GM12878 (cell line): ENCODE measurements around the gene CD34. TPM values are rescaled to one million over a fixed set of nuclear protein-coding genes. Genes with fewer than 3 reads are reported as not detected.

Experiments used
- ATAC-seq: fragments of 200-7000 bp; cut with Tn5 transposase; 3 replicates; pipeline ENCODE4 v1.9.1; 2020; ENCODE audit warnings: mild to moderate bottlenecking, moderate library complexity
- BruUV-seq: library from RNA; stranded (reverse); fragments of 400-500 nt; replicated peaks from 2 replicates; lab custom pipeline; 2021; lab: Mats Ljungman, UMichigan
- CTCF ChIA-PET: fragments of 300-600 bp; sonication (Branson Sonifier 250); formaldehyde crosslinking; extraction: SDS; loops from one replicate; lab custom pipeline; 2021; ENCODE audit warnings: inconsistent platforms; lab: Yijun Ruan, JAX
- POLR2A ChIA-PET: fragments of 350-600 bp; formaldehyde crosslinking; extraction: SDS; loops from one replicate; lab custom pipeline; 2021; ENCODE audit warnings: inconsistent platforms; lab: Charles Lee
- RAD21 ChIA-PET: fragments of 300-600 bp; sonication (Branson Sonifier 250); formaldehyde crosslinking; loops from one replicate; lab custom pipeline; 2023; ENCODE audit warnings: antibody characterized with exemption; ENCODE audit not compliant: unreplicated experiment; lab: Charles Lee
- SMC1A ChIA-PET: fragments of 300-600 bp; sonication (Branson Sonifier 250); formaldehyde crosslinking; loops from one replicate; lab custom pipeline; 2023; ENCODE audit not compliant: unreplicated experiment, uncharacterized antibody; lab: Charles Lee
- DNase-seq: peaks from one replicate; pipeline ENCODE4 v3.0.0-alpha.2; 2011; ENCODE audit warnings: low read depth, low spot score
- FAIRE-seq: peaks from 3 replicates; lab custom pipeline; 2011; peaks lifted over from hg19 to GRCh38; lab: Jason Lieb, UNC
- H2AFZ ChIP-seq: 2 replicates; pipeline ENCODE4 v1.6.0; 2011; ENCODE audit warnings: low read depth, low read length, control low read depth; ENCODE audit not compliant: control insufficient read depth
- H3K27ac ChIP-seq: 2 replicates; pipeline ENCODE4 v1.5.1; 2011; ENCODE audit warnings: control low read depth; ENCODE audit not compliant: control insufficient read depth, insufficient read depth
- H3K27me3 ChIP-seq, 2 experiments: replicated peaks in 1 of 2; 2 replicates each; pipeline versions ENCODE4 v1.6.0 to v1.6.1; 2011; ENCODE audit warnings: low read length in 1 of 2; ENCODE audit not compliant: control insufficient read depth in 2 of 2, insufficient read depth in 2 of 2
- H3K36me3 ChIP-seq, 2 experiments: 2 replicates each; pipeline ENCODE4 v1.5.1; 2011; ENCODE audit warnings: low read length in 1 of 2; ENCODE audit not compliant: control insufficient read depth in 2 of 2, insufficient read depth in 2 of 2
- H3K4me1 ChIP-seq: 2 replicates; pipeline ENCODE4 v1.6.1; 2011; ENCODE audit warnings: mild to moderate bottlenecking, low read length, moderate library complexity, mixed read lengths; ENCODE audit not compliant: control insufficient read depth, insufficient read depth
- H3K4me2 ChIP-seq: 2 replicates; pipeline ENCODE4 v1.6.0; 2011; ENCODE audit warnings: control low read depth; ENCODE audit not compliant: control insufficient read depth, insufficient read depth
- H3K4me3 ChIP-seq: fragments of 200-600 bp; sonication (generic); 2 replicates; pipeline ENCODE4 v1.5.1; 2016
- H3K79me2 ChIP-seq: 2 replicates; pipeline ENCODE4 v1.6.0; 2011; ENCODE audit warnings: low read length; ENCODE audit not compliant: control insufficient read depth, insufficient read depth
- H3K9ac ChIP-seq: 2 replicates; pipeline ENCODE4 v1.8.0; 2011; ENCODE audit warnings: low read length, control low read depth, mixed read lengths; ENCODE audit not compliant: control insufficient read depth, insufficient read depth
- H3K9me3 ChIP-seq: replicated peaks from 3 replicates; pipeline ENCODE4 v1.5.1; 2011; ENCODE audit warnings: mild to moderate bottlenecking, low read length; ENCODE audit not compliant: control insufficient read depth, insufficient read depth
- H4K20me1 ChIP-seq: 2 replicates; pipeline ENCODE4 v1.6.0; 2011; ENCODE audit not compliant: control insufficient read depth, insufficient read depth
- BRCA1 ChIP-seq: IDR thresholded peaks from 2 replicates; pipeline ENCODE4 v1.6.1; 2011; ENCODE audit warnings: low read depth, low read length, improper control_type of control experiment
- CHD1 ChIP-seq: IDR thresholded peaks from 2 replicates; pipeline ENCODE4 v1.6.1; 2012; ENCODE audit warnings: low read depth, low read length, improper control_type of control experiment
- EZH2 ChIP-seq: IDR thresholded peaks from 2 replicates; pipeline ENCODE4 v1.6.1; 2012; ENCODE audit warnings: low read depth, mild to moderate bottlenecking, control low read depth, inconsistent platforms, low read length, borderline replicate concordance; ENCODE audit not compliant: control insufficient read depth
- HCFC1 ChIP-seq: fragments of 150-350 bp; IDR thresholded peaks from 2 replicates; pipeline ENCODE4 v1.6.1; 2014; ENCODE audit warnings: low read length
- MXI1 ChIP-seq: fragments of 150-350 bp; IDR thresholded peaks from 2 replicates; pipeline ENCODE4 v1.6.1; 2011; ENCODE audit warnings: low read depth, mild to moderate bottlenecking, inconsistent platforms, low read length, improper control_type of control experiment
- PAX5 ChIP-seq: IDR thresholded peaks from 2 replicates; pipeline ENCODE4 v1.6.1; 2011; ENCODE audit warnings: low read depth, low read length, borderline replicate concordance
- POLR2A ChIP-seq: IDR thresholded peaks from 2 replicates; pipeline ENCODE4 v1.6.1; 2011; ENCODE audit warnings: low read depth, mild to moderate bottlenecking, low read length
- SUZ12 ChIP-seq: fragments of 200-600 bp; sonication (generic); IDR thresholded peaks from one replicate; pipeline ENCODE4 v1.6.1; 2018; ENCODE audit warnings: antibody characterized with exemption, mild to moderate bottlenecking; ENCODE audit not compliant: unreplicated experiment
- ZSCAN29 ChIP-seq: fragments of 450-650 bp; IDR thresholded peaks from 2 replicates; pipeline ENCODE4 v1.6.1; 2017; ENCODE audit warnings: mild to moderate bottlenecking, moderate library complexity
- WGBS: methylation state at CpG from one replicate; pipeline ENCODE4 v1.1.6; 2016; ENCODE audit warnings: low lambda C conversion rate; ENCODE audit not compliant: insufficient replicate concordance, insufficient coverage; ENCODE audit errors: missing lambda C conversion rate; 5-methylcytosine and 5-hydroxymethylcytosine counted together
- in situ Hi-C: fragments of 300-500 bp; cut with MboI; formaldehyde crosslinking; loops from 9 replicates; pipeline ENCODE4 v1.14.3; 2018; ENCODE audit warnings: mixed read lengths
- intact Hi-C: fragments of 100-400 bp; cut with micrococcal nuclease; formaldehyde crosslinking; loops from one replicate; pipeline ENCODE4 v1.14.2; 2022; ENCODE audit not compliant: unreplicated experiment
- polyA plus RNA-seq, 11 experiments: library from polyadenylated mRNA; depleted of rRNA in 4 of 11; unstranded in 6 of 11; stranded (reverse) in 5 of 11; fragments of >200 nt; fragmentation: Nextera tagmentation in 4 of 11; fragmentation: Illumina TruSeq in 1 of 11; extraction: Ambion mirVana in 4 of 11; extraction: Trizol in 1 of 11; gene quantifications; 1 replicate in 1 of 11; 2 replicates in 10 of 11; pipeline versions ENCODE4 v1.2.1 to v1.2.3, GENCODE V29; 2011 to 2016; ENCODE audit warnings: inconsistent platforms in 2 of 11, missing spikeins in 2 of 11, low read depth in 1 of 11
- total RNA-seq, 4 experiments: library from RNA; depleted of rRNA in 3 of 4; stranded (reverse); fragments of >200 nt in 3 of 4; fragmentation: Illumina TruSeq in 1 of 4; extraction: Trizol in 1 of 4; gene quantifications; 2 replicates each; pipeline versions ENCODE4 v1.2.1 to v1.2.3, GENCODE V29; 2013 to 2021
- TF ChIP-seq, protein P1 (sequence below): IDR thresholded peaks from 2 replicates; pipeline ENCODE4 v1.6.1; 2012; ENCODE audit warnings: improper control_type of control experiment, low read depth, low read length; ENCODE audit not compliant: insufficient replicate concordance
- TF ChIP-seq, protein P2 (sequence below): fragments of 450-650 bp; IDR thresholded peaks from 2 replicates; pipeline ENCODE4 v1.6.1; 2017; ENCODE audit warnings: antibody characterized with exemption, mild to moderate bottlenecking, moderate library complexity
- TF ChIP-seq, protein P3 (sequence below): IDR thresholded peaks from 2 replicates; pipeline ENCODE4 v1.6.1; 2012; ENCODE audit warnings: low read depth, low read length, improper control_type of control experiment
- TF ChIP-seq, protein P4 (sequence below): fragments of 450-650 bp; IDR thresholded peaks from 2 replicates; pipeline ENCODE4 v1.6.1; 2018; ENCODE audit warnings: borderline replicate concordance, mild to moderate bottlenecking; ENCODE audit not compliant: partially characterized antibody

CD34 gene
- total and polyA plus RNA-seq, 10 of the 15 experiments (the other 5 are each of a cell fraction or from before 2014, with no cell fraction given): under 0.01 to 0.08 (median 0.02) TPM; not detected in 6

DNA sequence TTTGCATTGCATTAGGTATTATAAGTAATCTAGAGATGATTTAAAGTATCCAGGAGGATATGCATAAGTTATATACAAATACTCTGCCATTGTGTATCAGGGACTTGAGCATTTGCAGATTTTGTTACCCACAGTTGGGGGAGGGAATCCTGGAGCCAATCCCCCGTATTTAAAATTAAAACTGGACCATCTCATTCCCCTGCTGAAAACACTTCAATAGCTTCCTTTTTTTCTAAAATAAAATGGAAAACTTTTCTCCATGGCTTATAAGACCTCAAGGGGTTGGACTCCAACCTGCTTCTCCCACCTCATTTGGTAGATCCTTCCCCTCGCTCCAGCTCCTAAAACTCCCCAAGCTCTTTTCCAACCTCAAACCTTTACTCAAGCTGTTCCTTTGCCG, 10.4 kb upstream of the CD34 start:
- no TSS peak for BruUV-seq
- no peak overlapping the region for H3K9ac ChIP-seq
- no peaks in the 10 kb centered on the region for H3K9me3 ChIP-seq
- no peak overlapping the region for H2AFZ ChIP-seq
- intact Hi-C loops: no loop called here
- DNase-seq (no peak), ATAC-seq (no peak), FAIRE-seq (no peak)
- POLR2A ChIA-PET: no interaction called here
- SMC1A ChIA-PET: interaction anchor here (1.3 kb wide), 1 partner anchor 24 kb away, joined by 4 read pairs; no protein-coding TSS in a partner anchor
- CTCF ChIA-PET: no interaction called here
- in situ Hi-C loops: no loop called here
- H3K36me3 ChIP-seq: no peaks in the 10 kb centered on the region
- no peak overlapping the region for H3K27ac ChIP-seq
- H4K20me1 ChIP-seq: no peaks in the 10 kb centered on the region
- no peak overlapping the region for H3K4me3 ChIP-seq
- RAD21 ChIA-PET: no interaction called here
- H3K79me2 ChIP-seq: no peaks in the 10 kb centered on the region
- H3K4me1 ChIP-seq: no peaks in the 10 kb centered on the region
- H3K27me3 ChIP-seq: peaks cover 0 to 9% of the 10 kb centered on the region in 2 experiments
- WGBS: 34% methylated on average over 3 of the region's 3 CpGs
- H3K4me2 ChIP-seq: no peak overlapping the region
- TF ChIP-seq, protein P1, sequence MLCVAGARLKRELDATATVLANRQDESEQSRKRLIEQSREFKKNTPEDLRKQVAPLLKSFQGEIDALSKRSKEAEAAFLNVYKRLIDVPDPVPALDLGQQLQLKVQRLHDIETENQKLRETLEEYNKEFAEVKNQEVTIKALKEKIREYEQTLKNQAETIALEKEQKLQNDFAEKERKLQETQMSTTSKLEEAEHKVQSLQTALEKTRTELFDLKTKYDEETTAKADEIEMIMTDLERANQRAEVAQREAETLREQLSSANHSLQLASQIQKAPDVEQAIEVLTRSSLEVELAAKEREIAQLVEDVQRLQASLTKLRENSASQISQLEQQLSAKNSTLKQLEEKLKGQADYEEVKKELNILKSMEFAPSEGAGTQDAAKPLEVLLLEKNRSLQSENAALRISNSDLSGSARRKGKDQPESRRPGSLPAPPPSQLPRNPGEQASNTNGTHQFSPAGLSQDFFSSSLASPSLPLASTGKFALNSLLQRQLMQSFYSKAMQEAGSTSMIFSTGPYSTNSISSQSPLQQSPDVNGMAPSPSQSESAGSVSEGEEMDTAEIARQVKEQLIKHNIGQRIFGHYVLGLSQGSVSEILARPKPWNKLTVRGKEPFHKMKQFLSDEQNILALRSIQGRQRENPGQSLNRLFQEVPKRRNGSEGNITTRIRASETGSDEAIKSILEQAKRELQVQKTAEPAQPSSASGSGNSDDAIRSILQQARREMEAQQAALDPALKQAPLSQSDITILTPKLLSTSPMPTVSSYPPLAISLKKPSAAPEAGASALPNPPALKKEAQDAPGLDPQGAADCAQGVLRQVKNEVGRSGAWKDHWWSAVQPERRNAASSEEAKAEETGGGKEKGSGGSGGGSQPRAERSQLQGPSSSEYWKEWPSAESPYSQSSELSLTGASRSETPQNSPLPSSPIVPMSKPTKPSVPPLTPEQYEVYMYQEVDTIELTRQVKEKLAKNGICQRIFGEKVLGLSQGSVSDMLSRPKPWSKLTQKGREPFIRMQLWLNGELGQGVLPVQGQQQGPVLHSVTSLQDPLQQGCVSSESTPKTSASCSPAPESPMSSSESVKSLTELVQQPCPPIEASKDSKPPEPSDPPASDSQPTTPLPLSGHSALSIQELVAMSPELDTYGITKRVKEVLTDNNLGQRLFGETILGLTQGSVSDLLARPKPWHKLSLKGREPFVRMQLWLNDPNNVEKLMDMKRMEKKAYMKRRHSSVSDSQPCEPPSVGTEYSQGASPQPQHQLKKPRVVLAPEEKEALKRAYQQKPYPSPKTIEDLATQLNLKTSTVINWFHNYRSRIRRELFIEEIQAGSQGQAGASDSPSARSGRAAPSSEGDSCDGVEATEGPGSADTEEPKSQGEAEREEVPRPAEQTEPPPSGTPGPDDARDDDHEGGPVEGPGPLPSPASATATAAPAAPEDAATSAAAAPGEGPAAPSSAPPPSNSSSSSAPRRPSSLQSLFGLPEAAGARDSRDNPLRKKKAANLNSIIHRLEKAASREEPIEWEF: no peak
- TF ChIP-seq POLR2A: no peak
- TF ChIP-seq BRCA1: no peak
- TF ChIP-seq HCFC1: no peak
- TF ChIP-seq SUZ12: no peak
- no peak for TF ChIP-seq ZSCAN29
- TF ChIP-seq CHD1: no peak
- TF ChIP-seq, protein P2, sequence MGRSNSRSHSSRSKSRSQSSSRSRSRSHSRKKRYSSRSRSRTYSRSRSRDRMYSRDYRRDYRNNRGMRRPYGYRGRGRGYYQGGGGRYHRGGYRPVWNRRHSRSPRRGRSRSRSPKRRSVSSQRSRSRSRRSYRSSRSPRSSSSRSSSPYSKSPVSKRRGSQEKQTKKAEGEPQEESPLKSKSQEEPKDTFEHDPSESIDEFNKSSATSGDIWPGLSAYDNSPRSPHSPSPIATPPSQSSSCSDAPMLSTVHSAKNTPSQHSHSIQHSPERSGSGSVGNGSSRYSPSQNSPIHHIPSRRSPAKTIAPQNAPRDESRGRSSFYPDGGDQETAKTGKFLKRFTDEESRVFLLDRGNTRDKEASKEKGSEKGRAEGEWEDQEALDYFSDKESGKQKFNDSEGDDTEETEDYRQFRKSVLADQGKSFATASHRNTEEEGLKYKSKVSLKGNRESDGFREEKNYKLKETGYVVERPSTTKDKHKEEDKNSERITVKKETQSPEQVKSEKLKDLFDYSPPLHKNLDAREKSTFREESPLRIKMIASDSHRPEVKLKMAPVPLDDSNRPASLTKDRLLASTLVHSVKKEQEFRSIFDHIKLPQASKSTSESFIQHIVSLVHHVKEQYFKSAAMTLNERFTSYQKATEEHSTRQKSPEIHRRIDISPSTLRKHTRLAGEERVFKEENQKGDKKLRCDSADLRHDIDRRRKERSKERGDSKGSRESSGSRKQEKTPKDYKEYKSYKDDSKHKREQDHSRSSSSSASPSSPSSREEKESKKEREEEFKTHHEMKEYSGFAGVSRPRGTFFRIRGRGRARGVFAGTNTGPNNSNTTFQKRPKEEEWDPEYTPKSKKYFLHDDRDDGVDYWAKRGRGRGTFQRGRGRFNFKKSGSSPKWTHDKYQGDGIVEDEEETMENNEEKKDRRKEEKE: no peak
- TF ChIP-seq PAX5: no peak
- TF ChIP-seq, protein P3, sequence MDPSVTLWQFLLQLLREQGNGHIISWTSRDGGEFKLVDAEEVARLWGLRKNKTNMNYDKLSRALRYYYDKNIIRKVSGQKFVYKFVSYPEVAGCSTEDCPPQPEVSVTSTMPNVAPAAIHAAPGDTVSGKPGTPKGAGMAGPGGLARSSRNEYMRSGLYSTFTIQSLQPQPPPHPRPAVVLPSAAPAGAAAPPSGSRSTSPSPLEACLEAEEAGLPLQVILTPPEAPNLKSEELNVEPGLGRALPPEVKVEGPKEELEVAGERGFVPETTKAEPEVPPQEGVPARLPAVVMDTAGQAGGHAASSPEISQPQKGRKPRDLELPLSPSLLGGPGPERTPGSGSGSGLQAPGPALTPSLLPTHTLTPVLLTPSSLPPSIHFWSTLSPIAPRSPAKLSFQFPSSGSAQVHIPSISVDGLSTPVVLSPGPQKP: no peak
- TF ChIP-seq MXI1: no peak
- no peak for TF ChIP-seq EZH2
- TF ChIP-seq, protein P4, sequence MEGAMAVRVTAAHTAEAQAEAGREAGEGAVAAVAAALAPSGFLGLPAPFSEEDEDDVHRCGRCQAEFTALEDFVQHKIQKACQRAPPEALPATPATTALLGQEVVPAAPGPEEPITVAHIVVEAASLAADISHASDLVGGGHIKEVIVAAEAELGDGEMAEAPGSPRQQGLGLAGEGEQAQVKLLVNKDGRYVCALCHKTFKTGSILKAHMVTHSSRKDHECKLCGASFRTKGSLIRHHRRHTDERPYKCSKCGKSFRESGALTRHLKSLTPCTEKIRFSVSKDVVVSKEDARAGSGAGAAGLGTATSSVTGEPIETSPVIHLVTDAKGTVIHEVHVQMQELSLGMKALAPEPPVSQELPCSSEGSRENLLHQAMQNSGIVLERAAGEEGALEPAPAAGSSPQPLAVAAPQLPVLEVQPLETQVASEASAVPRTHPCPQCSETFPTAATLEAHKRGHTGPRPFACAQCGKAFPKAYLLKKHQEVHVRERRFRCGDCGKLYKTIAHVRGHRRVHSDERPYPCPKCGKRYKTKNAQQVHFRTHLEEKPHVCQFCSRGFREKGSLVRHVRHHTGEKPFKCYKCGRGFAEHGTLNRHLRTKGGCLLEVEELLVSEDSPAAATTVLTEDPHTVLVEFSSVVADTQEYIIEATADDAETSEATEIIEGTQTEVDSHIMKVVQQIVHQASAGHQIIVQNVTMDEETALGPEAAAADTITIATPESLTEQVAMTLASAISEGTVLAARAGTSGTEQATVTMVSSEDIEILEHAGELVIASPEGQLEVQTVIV: no peak
